HepG2 (cell line): ENCODE results near the gene SLX9. TPM values are rescaled to one million over a fixed set of nuclear protein-coding genes. Genes with fewer than 3 reads are reported as not detected.

Source experiments
- AGO1 ChIP-seq: fragments of 200-400 bp; formaldehyde crosslinking; IDR thresholded peaks from 2 replicates; pipeline ENCODE4 v1.6.1; 2017; ENCODE audit warnings: mild to moderate bottlenecking, low read depth, low read length, moderate library complexity; ENCODE audit not compliant: poor library complexity, severe bottlenecking
- ASH2L ChIP-seq: fragments of 300-600, 200-600 bp; sonication (generic); IDR thresholded peaks from 2 replicates; pipeline ENCODE4 v1.7.0; 2017; ENCODE audit warnings: low read depth, mild to moderate bottlenecking, moderate library complexity, mixed read lengths, low read length; ENCODE audit not compliant: insufficient read length
- BORCS8-MEF2B ChIP-seq: sonication (generic); formaldehyde crosslinking; IDR thresholded peaks from 2 replicates; pipeline ENCODE4 v1.8.0; 2022; ENCODE audit warnings: mild to moderate bottlenecking, missing genetic modification reagents
- CCDC6 ChIP-seq: sonication (generic); formaldehyde crosslinking; IDR thresholded peaks from 2 replicates; pipeline ENCODE4 v1.8.1; 2022; ENCODE audit warnings: mild to moderate bottlenecking, missing genetic modification reagents, moderate library complexity
- CEBPG ChIP-seq: IDR thresholded peaks from 2 replicates; pipeline ENCODE4 v1.6.1; 2016
- DNMT1 ChIP-seq: sonication (generic); formaldehyde crosslinking; IDR thresholded peaks from 2 replicates; pipeline ENCODE4 v1.5.1; 2020; ENCODE audit warnings: mild to moderate bottlenecking, missing genetic modification reagents
- ELF1 ChIP-seq: sonication (generic); formaldehyde crosslinking; IDR thresholded peaks from 2 replicates; pipeline ENCODE4 v1.4.0; 2020; ENCODE audit warnings: missing genetic modification reagents
- ETV6 ChIP-seq: sonication (generic); formaldehyde crosslinking; conservative IDR thresholded peaks from 2 replicates; pipeline ENCODE4 v1.4.0; 2020; ENCODE audit warnings: missing genetic modification reagents
- FOXA3 ChIP-seq: IDR thresholded peaks from 2 replicates; pipeline ENCODE4 v1.6.1; 2016; ENCODE audit warnings: missing genetic modification reagents, missing compliant biosample characterization
- MIXL1 ChIP-seq: IDR thresholded peaks from 2 replicates; pipeline ENCODE4 v1.6.1; 2016
- NR2F1 ChIP-seq, 2 experiments: fragments of 450-650 bp in 1 of 2; formaldehyde crosslinking in 1 of 2; IDR thresholded peaks; 2 replicates each; pipeline versions ENCODE4 v1.5.0 to v1.6.1; 2016 to 2020; ENCODE audit warnings: mild to moderate bottlenecking in 1 of 2, missing compliant biosample characterization in 1 of 2, missing genetic modification reagents in 1 of 2, moderate library complexity in 1 of 2
- TIGD3 ChIP-seq: sonication (generic); formaldehyde crosslinking; IDR thresholded peaks from 2 replicates; pipeline ENCODE4 v1.5.1; 2020; ENCODE audit warnings: mild to moderate bottlenecking, missing genetic modification reagents, borderline replicate concordance
- ZNF343 ChIP-seq: sonication (generic); formaldehyde crosslinking; IDR thresholded peaks from 2 replicates; pipeline ENCODE4 v1.4.0; 2020; ENCODE audit warnings: mild to moderate bottlenecking, missing genetic modification reagents
- ZNF382 ChIP-seq: sonication (generic); formaldehyde crosslinking; IDR thresholded peaks from 2 replicates; pipeline ENCODE4 v1.5.0; 2020; ENCODE audit warnings: missing genetic modification reagents, mild to moderate bottlenecking, borderline replicate concordance
- ZNF468 ChIP-seq: sonication (generic); formaldehyde crosslinking; IDR thresholded peaks from 2 replicates; pipeline ENCODE4 v1.8.0; 2022; ENCODE audit warnings: mild to moderate bottlenecking, moderate library complexity, missing genetic modification reagents
- ZNF879 ChIP-seq: sonication (generic); formaldehyde crosslinking; IDR thresholded peaks from 2 replicates; pipeline ENCODE4 v1.8.1; 2023; ENCODE audit warnings: missing genetic modification reagents
- ZSCAN29 ChIP-seq: sonication (generic); formaldehyde crosslinking; conservative IDR thresholded peaks from 2 replicates; pipeline ENCODE4 v1.4.0; 2020; ENCODE audit warnings: mild to moderate bottlenecking, missing genetic modification reagents
- ZUFSP ChIP-seq: sonication (generic); formaldehyde crosslinking; IDR thresholded peaks from 2 replicates; pipeline ENCODE4 v1.9.0; 2021; ENCODE audit warnings: missing genetic modification reagents, mild to moderate bottlenecking, borderline replicate concordance
- polyA plus RNA-seq, 8 experiments: library from polyadenylated mRNA; depleted of rRNA in 3 of 8; stranded (reverse) in 7 of 8; unstranded in 1 of 8; fragments of >200 nt; fragmentation: Illumina TruSeq in 4 of 8; extraction: Trizol in 4 of 8; gene quantifications; 2 replicates each; pipeline versions ENCODE4 v1.2.1 to v1.2.3, GENCODE V29; 2011 to 2016; ENCODE audit warnings: low read depth in 4 of 8, missing spikeins in 1 of 8, mixed read lengths in 1 of 8; ENCODE audit not compliant: insufficient read depth in 1 of 8
- total RNA-seq, 5 experiments: library from RNA; depleted of rRNA; stranded (reverse); fragments of >200 nt; fragmentation: Illumina TruSeq; extraction: Trizol; gene quantifications; 2 replicates each; pipeline ENCODE4 v1.2.3, GENCODE V29; 2016; ENCODE audit warnings: low read depth in 1 of 5
- TF ChIP-seq, protein P1 (sequence below), 2 experiments: IDR thresholded peaks; 2 replicates each; pipeline ENCODE4 v1.6.1; 2011 to 2012; ENCODE audit warnings: low read length in 2 of 2, borderline replicate concordance in 1 of 2, low read depth in 1 of 2, mild to moderate bottlenecking in 1 of 2, moderate library complexity in 1 of 2
- TF ChIP-seq, protein P2 (sequence below): sonication (generic); formaldehyde crosslinking; IDR thresholded peaks from 2 replicates; pipeline ENCODE4 v1.5.0; 2020; ENCODE audit warnings: missing genetic modification reagents
- TF ChIP-seq, protein P3 (sequence below): sonication (generic); formaldehyde crosslinking; IDR thresholded peaks from 2 replicates; pipeline ENCODE4 v1.5.0; 2020; ENCODE audit warnings: missing genetic modification reagents

The SLX9 gene
- total and polyA plus RNA-seq, 2 of the 13 experiments (the other 11 are each of a cell fraction or from before 2014, with no cell fraction given) = 21.0 to 47.1 TPM

DNA sequence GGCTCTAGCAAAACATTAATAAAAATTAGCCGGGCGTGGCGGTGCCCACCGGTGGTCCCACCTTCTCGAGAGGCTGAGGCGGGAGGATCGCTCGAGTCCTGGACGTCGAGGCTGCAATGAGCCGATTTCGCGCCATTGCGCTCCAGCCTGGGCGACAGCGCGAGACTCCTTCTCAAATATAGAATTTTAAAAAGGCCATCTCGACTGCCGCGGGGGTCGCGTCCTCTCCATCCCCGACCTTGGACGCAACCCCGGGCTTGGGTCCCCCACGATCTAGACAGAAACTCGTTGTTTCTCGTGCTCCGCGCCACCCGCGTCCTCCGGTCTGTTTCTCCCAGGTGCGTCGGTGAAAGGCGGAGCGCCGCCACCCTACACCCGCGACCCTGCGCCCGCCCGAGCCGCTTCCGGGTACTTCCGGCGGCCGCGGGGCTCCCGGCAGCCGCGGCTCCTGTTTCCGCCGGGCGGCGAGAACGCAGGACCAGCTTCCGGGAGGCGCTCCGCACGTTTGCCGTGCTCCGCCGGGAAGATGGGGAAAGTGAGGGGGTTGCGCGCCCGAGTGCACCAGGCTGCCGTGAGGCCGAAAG lies at the start of gene SLX9 (continued):
- TF ChIP-seq ZUFSP (no peak), FOXA3 (peak; percentile 61), MIXL1 (CRISPR knock-in tag) (peak; percentile 57; the same call in 1 of the 2 replicates), ASH2L (peak; percentile 97), ZNF343 (CRISPR knock-in tag) (peak; percentile 72; the same call in 1 of the 2 replicates), AGO1 (no peak), ZNF382 (CRISPR knock-in tag) (no peak), NR2F1 (CRISPR knock-in tag; IDR thresholded peaks at IDR 0.05) (peak; percentile 39 to 64; a peak in 2 of 4 replicates), CEBPG (CRISPR knock-in tag) (peak; percentile 28; the same call in 1 of the 2 replicates), ZSCAN29 (CRISPR knock-in tag) (0 out of 2 replicates have a peak, but pooled peaks have one; percentile 35), BORCS8-MEF2B (CRISPR knock-in tag) (peak; percentile 96), CCDC6 (CRISPR knock-in tag) (0 out of 2 replicates have a peak, but pooled peaks have one; percentile 71), ZNF879 (CRISPR knock-in tag) (peak; percentile 84; the same call in 1 of the 2 replicates), ETV6 (peak; percentile 82; the same call in 1 of the 2 replicates), ELF1 (CRISPR knock-in tag) (peak; percentile 75), TIGD3 (0 out of 2 replicates have a peak, but pooled peaks have one; percentile 47), ZNF468 (CRISPR knock-in tag) (peak; percentile 64; the same call in 1 of the 2 replicates), DNMT1 (peak; percentile 83; the same call in 1 of the 2 replicates)
- TF ChIP-seq, protein P1, sequence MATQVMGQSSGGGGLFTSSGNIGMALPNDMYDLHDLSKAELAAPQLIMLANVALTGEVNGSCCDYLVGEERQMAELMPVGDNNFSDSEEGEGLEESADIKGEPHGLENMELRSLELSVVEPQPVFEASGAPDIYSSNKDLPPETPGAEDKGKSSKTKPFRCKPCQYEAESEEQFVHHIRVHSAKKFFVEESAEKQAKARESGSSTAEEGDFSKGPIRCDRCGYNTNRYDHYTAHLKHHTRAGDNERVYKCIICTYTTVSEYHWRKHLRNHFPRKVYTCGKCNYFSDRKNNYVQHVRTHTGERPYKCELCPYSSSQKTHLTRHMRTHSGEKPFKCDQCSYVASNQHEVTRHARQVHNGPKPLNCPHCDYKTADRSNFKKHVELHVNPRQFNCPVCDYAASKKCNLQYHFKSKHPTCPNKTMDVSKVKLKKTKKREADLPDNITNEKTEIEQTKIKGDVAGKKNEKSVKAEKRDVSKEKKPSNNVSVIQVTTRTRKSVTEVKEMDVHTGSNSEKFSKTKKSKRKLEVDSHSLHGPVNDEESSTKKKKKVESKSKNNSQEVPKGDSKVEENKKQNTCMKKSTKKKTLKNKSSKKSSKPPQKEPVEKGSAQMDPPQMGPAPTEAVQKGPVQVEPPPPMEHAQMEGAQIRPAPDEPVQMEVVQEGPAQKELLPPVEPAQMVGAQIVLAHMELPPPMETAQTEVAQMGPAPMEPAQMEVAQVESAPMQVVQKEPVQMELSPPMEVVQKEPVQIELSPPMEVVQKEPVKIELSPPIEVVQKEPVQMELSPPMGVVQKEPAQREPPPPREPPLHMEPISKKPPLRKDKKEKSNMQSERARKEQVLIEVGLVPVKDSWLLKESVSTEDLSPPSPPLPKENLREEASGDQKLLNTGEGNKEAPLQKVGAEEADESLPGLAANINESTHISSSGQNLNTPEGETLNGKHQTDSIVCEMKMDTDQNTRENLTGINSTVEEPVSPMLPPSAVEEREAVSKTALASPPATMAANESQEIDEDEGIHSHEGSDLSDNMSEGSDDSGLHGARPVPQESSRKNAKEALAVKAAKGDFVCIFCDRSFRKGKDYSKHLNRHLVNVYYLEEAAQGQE (IDR thresholded peaks at IDR 0.05; ENCODE audit: borderline replicate concordance in 1 of 2, low read depth in 1 of 2, low read length in 2 of 2) = peak in 1 of 2 experiments; percentile 55; a peak in 1 of 4 replicates
- TF ChIP-seq, protein P2, sequence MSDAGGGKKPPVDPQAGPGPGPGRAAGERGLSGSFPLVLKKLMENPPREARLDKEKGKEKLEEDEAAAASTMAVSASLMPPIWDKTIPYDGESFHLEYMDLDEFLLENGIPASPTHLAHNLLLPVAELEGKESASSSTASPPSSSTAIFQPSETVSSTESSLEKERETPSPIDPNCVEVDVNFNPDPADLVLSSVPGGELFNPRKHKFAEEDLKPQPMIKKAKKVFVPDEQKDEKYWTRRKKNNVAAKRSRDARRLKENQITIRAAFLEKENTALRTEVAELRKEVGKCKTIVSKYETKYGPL (CRISPR knock-in tag) = no peak; the same call in 1 of the 2 replicates
- TF ChIP-seq, protein P3, sequence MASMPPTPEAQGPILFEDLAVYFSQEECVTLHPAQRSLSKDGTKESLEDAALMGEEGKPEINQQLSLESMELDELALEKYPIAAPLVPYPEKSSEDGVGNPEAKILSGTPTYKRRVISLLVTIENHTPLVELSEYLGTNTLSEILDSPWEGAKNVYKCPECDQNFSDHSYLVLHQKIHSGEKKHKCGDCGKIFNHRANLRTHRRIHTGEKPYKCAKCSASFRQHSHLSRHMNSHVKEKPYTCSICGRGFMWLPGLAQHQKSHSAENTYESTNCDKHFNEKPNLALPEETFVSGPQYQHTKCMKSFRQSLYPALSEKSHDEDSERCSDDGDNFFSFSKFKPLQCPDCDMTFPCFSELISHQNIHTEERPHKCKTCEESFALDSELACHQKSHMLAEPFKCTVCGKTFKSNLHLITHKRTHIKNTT = no peak
